Smooth muscle cell (in vitro differentiated cells): ENCODE measurements around the gene PGBD4. TPM values are rescaled to one million over a fixed set of nuclear protein-coding genes. Genes with fewer than 3 reads are reported as not detected.

Source experiments
- DNase-seq: peaks from one replicate; lab custom pipeline; 2025; ENCODE audit not compliant: unreplicated experiment; lab: John Stamatoyannopoulos, UW
- H2AFZ ChIP-seq: fragments of 200-600 bp; sonication (generic); 2 replicates; pipeline ENCODE4 v1.6.0; 2016; ENCODE audit warnings: antibody characterized with exemption, low read depth, mild to moderate bottlenecking
- H3F3A ChIP-seq: fragments of 200-600 bp; sonication (generic); 2 replicates; pipeline ENCODE4 v1.6.0; 2017; ENCODE audit warnings: antibody characterized with exemption, low read depth
- H3K27ac ChIP-seq: fragments of 200-600 bp; sonication (generic); 2 replicates; pipeline ENCODE4 v1.5.1; 2016; ENCODE audit warnings: low read depth, mild to moderate bottlenecking
- H3K27me3 ChIP-seq: fragments of 200-600 bp; sonication (generic); 2 replicates; pipeline ENCODE4 v1.6.1; 2016; ENCODE audit warnings: low read depth, mild to moderate bottlenecking
- H3K36me3 ChIP-seq: fragments of 200-600 bp; sonication (generic); 2 replicates; pipeline ENCODE4 v1.5.1; 2016; ENCODE audit warnings: low read depth
- H3K4me1 ChIP-seq: fragments of 200-600 bp; sonication (generic); 2 replicates; pipeline ENCODE4 v1.5.1; 2016; ENCODE audit warnings: low read depth
- H3K4me2 ChIP-seq: fragments of 200-600 bp; sonication (generic); 2 replicates; pipeline ENCODE4 v1.6.0; 2016; ENCODE audit warnings: mild to moderate bottlenecking
- H3K4me3 ChIP-seq: fragments of 200-600 bp; sonication (generic); 2 replicates; pipeline ENCODE4 v1.5.1; 2016; ENCODE audit warnings: mild to moderate bottlenecking
- H3K79me2 ChIP-seq: fragments of 200-600 bp; sonication (generic); 2 replicates; pipeline ENCODE4 v1.6.0; 2016; ENCODE audit warnings: low read depth, mild to moderate bottlenecking
- H3K9ac ChIP-seq: fragments of 200-600 bp; sonication (generic); 2 replicates; pipeline ENCODE4 v1.6.0; 2016; ENCODE audit warnings: low read depth
- H3K9me3 ChIP-seq: fragments of 200-600 bp; sonication (generic); replicated peaks from 2 replicates; pipeline ENCODE4 v1.5.1; 2016; ENCODE audit warnings: low read depth
- H4K20me1 ChIP-seq: fragments of 200-600 bp; sonication (generic); 2 replicates; pipeline ENCODE4 v1.6.0; 2016; ENCODE audit warnings: low read depth
- WGBS: methylation state at CpG from one replicate; pipeline ENCODE4 v1.1.7; 2016; ENCODE audit warnings: low lambda C conversion rate; 5-methylcytosine and 5-hydroxymethylcytosine counted together
- polyA plus RNA-seq: library from polyadenylated mRNA; unstranded; fragments of >200 nt; fragmentation: Nextera tagmentation; extraction: Ambion mirVana; gene quantifications from 2 replicates; pipeline ENCODE4 v1.2.1, GENCODE V29; 2016
- total RNA-seq: library from RNA; depleted of rRNA; stranded (reverse); fragments of >200 nt; gene quantifications from 2 replicates; pipeline ENCODE4 v1.2.3, GENCODE V29; 2014
- TF ChIP-seq, protein P1 (sequence below): fragments of 200-600 bp; sonication (generic); IDR thresholded peaks from 2 replicates; pipeline ENCODE4 v1.5.1; 2017; ENCODE audit warnings: borderline replicate concordance, mild to moderate bottlenecking, antibody characterized with exemption; ENCODE audit not compliant: insufficient read depth, poor library complexity, severe bottlenecking

The PGBD4 gene
- total and polyA plus RNA-seq, 2 experiments from 2014 or later = 0.62 to 1.3 TPM

GRCh38 chr15:34154725-34155204, 52.9 kb downstream of the PGBD4 start:
- 70% methylated on average over 7 of the region's 7 CpGs for WGBS
- no peaks in the 10 kb centered on the region for H3K79me2 ChIP-seq
- H3K9me3 ChIP-seq = no peaks in the 10 kb centered on the region
- DNase-seq = no peak
- peak overlapping the region; percentile 19 for H3K4me2 ChIP-seq
- H3K27ac ChIP-seq = peak overlapping the region; percentile 93
- TF ChIP-seq, protein P1, sequence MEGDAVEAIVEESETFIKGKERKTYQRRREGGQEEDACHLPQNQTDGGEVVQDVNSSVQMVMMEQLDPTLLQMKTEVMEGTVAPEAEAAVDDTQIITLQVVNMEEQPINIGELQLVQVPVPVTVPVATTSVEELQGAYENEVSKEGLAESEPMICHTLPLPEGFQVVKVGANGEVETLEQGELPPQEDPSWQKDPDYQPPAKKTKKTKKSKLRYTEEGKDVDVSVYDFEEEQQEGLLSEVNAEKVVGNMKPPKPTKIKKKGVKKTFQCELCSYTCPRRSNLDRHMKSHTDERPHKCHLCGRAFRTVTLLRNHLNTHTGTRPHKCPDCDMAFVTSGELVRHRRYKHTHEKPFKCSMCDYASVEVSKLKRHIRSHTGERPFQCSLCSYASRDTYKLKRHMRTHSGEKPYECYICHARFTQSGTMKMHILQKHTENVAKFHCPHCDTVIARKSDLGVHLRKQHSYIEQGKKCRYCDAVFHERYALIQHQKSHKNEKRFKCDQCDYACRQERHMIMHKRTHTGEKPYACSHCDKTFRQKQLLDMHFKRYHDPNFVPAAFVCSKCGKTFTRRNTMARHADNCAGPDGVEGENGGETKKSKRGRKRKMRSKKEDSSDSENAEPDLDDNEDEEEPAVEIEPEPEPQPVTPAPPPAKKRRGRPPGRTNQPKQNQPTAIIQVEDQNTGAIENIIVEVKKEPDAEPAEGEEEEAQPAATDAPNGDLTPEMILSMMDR = no peak
- no peaks in the 10 kb centered on the region for H3F3A ChIP-seq
- H3K9ac ChIP-seq = peak overlapping the region; percentile 75
- H3K36me3 ChIP-seq = peaks cover 13% of the 10 kb centered on the region
- H3K27me3 ChIP-seq = no peaks in the 10 kb centered on the region
- H3K4me1 ChIP-seq = no peaks in the 10 kb centered on the region
- H4K20me1 ChIP-seq = no peaks in the 10 kb centered on the region
- H2AFZ ChIP-seq = no peak overlapping the region
- H3K4me3 ChIP-seq = peak overlapping the region; percentile 14

GRCh38 chr15:34155859-34156258, 54.0 kb downstream of the PGBD4 start:
- Histone ChIP-seq H3K4me2 (no peak overlapping the region), H4K20me1 (no peaks in the 10 kb centered on the region), H3K4me1 (peaks cover 4% of the 10 kb centered on the region), H2AFZ (no peak overlapping the region), H3K79me2 (no peaks in the 10 kb centered on the region), H3K36me3 (peaks cover 8% of the 10 kb centered on the region), H3K9me3 (no peaks in the 10 kb centered on the region), H3F3A (no peaks in the 10 kb centered on the region), H3K27me3 (no peaks in the 10 kb centered on the region), H3K9ac (no peak overlapping the region), H3K4me3 (no peak overlapping the region), H3K27ac (peak overlapping the region; percentile 93)
- TF ChIP-seq, protein P1 = no peak
- WGBS = over 99% methylated on average over 7 of the region's 7 CpGs
- DNase-seq = no peak

Other genes with a start within 250 kb of the PGBD4 start
- gene CHRM5, start 133.6 kb upstream of the PGBD4 start, total RNA-seq = not detected in 2 replicates
- gene CHRM5, start 133.6 kb upstream of the PGBD4 start, polyA plus RNA-seq = 0.05 TPM in 1 of 2 replicates, not detected in the other
- 8.2 and 10.6 TPM in 2 replicates for gene AVEN, start 62.9 kb upstream of the PGBD4 start, total RNA-seq
- gene AVEN, start 62.9 kb upstream of the PGBD4 start, polyA plus RNA-seq = 15.2 and 15.7 TPM in 2 replicates
- gene EMC7, start 221 bp upstream of the PGBD4 start, total RNA-seq = 60.6 and 84.2 TPM in 2 replicates
- gene EMC7, start 221 bp upstream of the PGBD4 start, polyA plus RNA-seq = 201 and 218 TPM in 2 replicates
- gene KATNBL1, start 108.0 kb downstream of the PGBD4 start, total RNA-seq = 91.8 and 145 TPM in 2 replicates
- gene KATNBL1, start 108.0 kb downstream of the PGBD4 start, polyA plus RNA-seq = 62.3 and 65.5 TPM in 2 replicates
- gene EMC4, start 122.9 kb downstream of the PGBD4 start, total RNA-seq = 128 and 146 TPM in 2 replicates
- gene EMC4, start 122.9 kb downstream of the PGBD4 start, polyA plus RNA-seq = 194 and 227 TPM in 2 replicates
- 9.1 and 11.3 TPM in 2 replicates for gene SLC12A6, start 235.7 kb downstream of the PGBD4 start, total RNA-seq
- gene SLC12A6, start 235.7 kb downstream of the PGBD4 start, polyA plus RNA-seq = 3.0 and 3.4 TPM in 2 replicates
- 282 and 306 TPM in 2 replicates for gene NOP10, start 241.1 kb downstream of the PGBD4 start, total RNA-seq
- gene NOP10, start 241.1 kb downstream of the PGBD4 start, polyA plus RNA-seq = 305 and 319 TPM in 2 replicates
- gene NUTM1, start 241.2 kb downstream of the PGBD4 start, total RNA-seq = not detected in 2 replicates
- gene NUTM1, start 241.2 kb downstream of the PGBD4 start, polyA plus RNA-seq = not detected in 2 replicates